Vagina (tissue), 2 donors: ENCODE measurements around the gene KLC1. TPM values are rescaled to one million over a fixed set of nuclear protein-coding genes. Genes with fewer than 3 reads are reported as not detected.

ENCODE experiments used
- DNase-seq, 2 donors: peaks; one replicate each; pipeline ENCODE4 v3.0.0-alpha.2; 2017; ENCODE audit errors: extremely low spot score in 2 of 2
- H3K27ac ChIP-seq: fragments of 200-600 bp; sonication (generic); one replicate; pipeline ENCODE4 v1.5.1; 2019
- H3K27me3 ChIP-seq: fragments of 200-600 bp; sonication (generic); one replicate; pipeline ENCODE4 v1.5.1; 2019
- H3K36me3 ChIP-seq, 2 donors: fragments of 200-600 bp; sonication (generic); one replicate each; pipeline ENCODE4 v1.5.1; 2017 to 2019
- H3K4me1 ChIP-seq: fragments of 200-600 bp; sonication (generic); one replicate; pipeline ENCODE4 v1.5.1; 2019
- H3K4me3 ChIP-seq, 2 donors: fragments of 200-600 bp; sonication (generic); 1 replicate in 1 of 2; 2 replicates in 1 of 2; pipeline ENCODE4 v1.5.1; 2016 to 2019
- H3K9me3 ChIP-seq: fragments of 200-600 bp; sonication (generic); one replicate; pipeline ENCODE4 v1.5.1; 2019
- CTCF ChIP-seq, 3 experiments: fragments of 450-650 bp in 2 of 3; fragments of 200-600 bp in 1 of 3; sonication (generic) in 1 of 3; IDR thresholded peaks; one replicate each; pipeline ENCODE4 v1.5.1; 2017 to 2019; ENCODE audit warnings: antibody characterized with exemption in 3 of 3, mild to moderate bottlenecking in 2 of 3, moderate library complexity in 2 of 3
- POLR2A ChIP-seq, 2 donors: fragments of 450-650 bp; IDR thresholded peaks; one replicate each; pipeline ENCODE4 v1.6.1; 2017; ENCODE audit warnings: antibody characterized with exemption in 2 of 2, mild to moderate bottlenecking in 2 of 2, moderate library complexity in 2 of 2
- POLR2AphosphoS5 ChIP-seq, 2 donors: sonication (generic); formaldehyde crosslinking; IDR thresholded peaks; one replicate each; pipeline ENCODE4 v1.9.0; 2017; ENCODE audit warnings: antibody characterized with exemption in 2 of 2, mild to moderate bottlenecking in 2 of 2, low read depth in 1 of 2; ENCODE audit not compliant: insufficient read depth in 1 of 2
- intact Hi-C: fragments of 100-400 bp; cut with DNase I; formaldehyde crosslinking; loops from one replicate; pipeline ENCODE4 v1.15.1; 2023
- total RNA-seq: library from RNA; depleted of rRNA; stranded (reverse); fragments of >200 nt; gene quantifications from one replicate; pipeline ENCODE4 v1.2.3, GENCODE V29; 2016

KLC1 gene
- total RNA-seq, 1 donor from 2014 or later: 322 TPM

- Histone ChIP-seq H3K4me1 (peaks cover 9% of the 10 kb centered on the region), H3K27ac (no peak overlapping the region), H3K27me3 (no peaks in the 10 kb centered on the region), H3K4me3 (no peak overlapping the region), H3K9me3 (no peaks in the 10 kb centered on the region), H3K36me3 (no peaks in the 10 kb centered on the region)
- intact Hi-C loops: no loop called here
- no peak for TF ChIP-seq POLR2A (IDR thresholded peaks at IDR 0.05)
- TF ChIP-seq POLR2AphosphoS5 (IDR thresholded peaks at IDR 0.05; ENCODE audit: insufficient read depth in 1 of 2, low read depth in 1 of 2): no peak
- TF ChIP-seq CTCF (IDR thresholded peaks at IDR 0.05): no peak
- no peak for DNase-seq
Measured at GRCh38 chr14:103741876-103742275, 112.9 kb downstream of the KLC1 start.

- DNase-seq: no peak
- no peak overlapping the region for H3K27ac ChIP-seq
- TF ChIP-seq POLR2A (IDR thresholded peaks at IDR 0.05): no peak
- no peak for TF ChIP-seq CTCF (IDR thresholded peaks at IDR 0.05)
- no peak for TF ChIP-seq POLR2AphosphoS5 (IDR thresholded peaks at IDR 0.05; ENCODE audit: insufficient read depth in 1 of 2, low read depth in 1 of 2)
- H3K36me3 ChIP-seq: no peaks in the 10 kb centered on the region
- peaks cover under 1% of the 10 kb centered on the region for H3K4me1 ChIP-seq
- H3K9me3 ChIP-seq: no peaks in the 10 kb centered on the region
- intact Hi-C loops: no loop called here
- no peak overlapping the region for H3K4me3 ChIP-seq
- H3K27me3 ChIP-seq: no peaks in the 10 kb centered on the region
Measured at GRCh38 chr14:103742499-103743255, 113.7 kb downstream of the KLC1 start.

- no peaks in the 10 kb centered on the region for H3K4me1 ChIP-seq
- intact Hi-C loops: no loop called here
- no peak for DNase-seq
- TF ChIP-seq POLR2A (IDR thresholded peaks at IDR 0.05) (no peak), CTCF (IDR thresholded peaks at IDR 0.05) (no peak), POLR2AphosphoS5 (IDR thresholded peaks at IDR 0.05; ENCODE audit: insufficient read depth in 1 of 2, low read depth in 1 of 2) (no peak)
- H3K4me3 ChIP-seq: no peak overlapping the region
- H3K27me3 ChIP-seq: no peaks in the 10 kb centered on the region
- no peaks in the 10 kb centered on the region for H3K9me3 ChIP-seq
- H3K36me3 ChIP-seq: no peaks in the 10 kb centered on the region
- H3K27ac ChIP-seq: no peak overlapping the region
Measured at GRCh38 chr14:103743691-103744090, 114.7 kb downstream of the KLC1 start.

GRCh38 chr14:103744621-103745395, 115.8 kb downstream of the KLC1 start:
- no peak for TF ChIP-seq CTCF (IDR thresholded peaks at IDR 0.05)
- no peaks in the 10 kb centered on the region for H3K4me1 ChIP-seq
- H3K36me3 ChIP-seq: no peaks in the 10 kb centered on the region
- H3K27ac ChIP-seq: no peak overlapping the region
- H3K9me3 ChIP-seq: no peaks in the 10 kb centered on the region
- H3K4me3 ChIP-seq: no peak overlapping the region
- H3K27me3 ChIP-seq: no peaks in the 10 kb centered on the region
- intact Hi-C loops: no loop called here
- DNase-seq: no peak

- Histone ChIP-seq H3K27ac (no peak overlapping the region), H3K4me3 (no peak overlapping the region), H3K4me1 (no peaks in the 10 kb centered on the region), H3K9me3 (no peaks in the 10 kb centered on the region), H3K27me3 (no peaks in the 10 kb centered on the region), H3K36me3 (no peaks in the 10 kb centered on the region)
- DNase-seq: no peak
- intact Hi-C loops: no loop called here
- TF ChIP-seq CTCF (IDR thresholded peaks at IDR 0.05) (no peak), POLR2AphosphoS5 (IDR thresholded peaks at IDR 0.05; ENCODE audit: insufficient read depth in 1 of 2, low read depth in 1 of 2) (no peak), POLR2A (IDR thresholded peaks at IDR 0.05) (no peak)
Measured at GRCh38 chr14:103745424-103745823, 116.4 kb downstream of the KLC1 start.
